Activated CD4-positive, alpha-beta T cell treated with anti-CD3 and anti-CD28 coated beads, Interleukin-2, amount 10 ng/mL, durations not matched to agents 24 days and 14 days (primary cell): ENCODE data around the gene SYCN. TPM values are rescaled to one million over a fixed set of nuclear protein-coding genes. Genes with fewer than 3 reads are reported as not detected.

Source experiments
- DNase-seq: peaks from one replicate; pipeline ENCODE4 v3.0.0; 2022
- H3K27ac Mint-ChIP-seq: one replicate; pipeline ENCODE4 v1.8.0; 2022; ENCODE audit warnings: mild to moderate bottlenecking, mixed read lengths
- H3K27me3 Mint-ChIP-seq: one replicate; pipeline ENCODE4 v1.8.0; 2022; ENCODE audit warnings: mixed read lengths
- H3K36me3 Mint-ChIP-seq: one replicate; pipeline ENCODE4 v1.8.0; 2022; ENCODE audit warnings: low read depth, mild to moderate bottlenecking, mixed read lengths
- H3K4me1 Mint-ChIP-seq: one replicate; pipeline ENCODE4 v1.8.0; 2021; ENCODE audit warnings: mixed read lengths
- H3K4me3 Mint-ChIP-seq: one replicate; pipeline ENCODE4 v1.8.0; 2022; ENCODE audit warnings: mild to moderate bottlenecking, moderate library complexity, mixed read lengths
- H3K9me3 Mint-ChIP-seq: one replicate; pipeline ENCODE4 v1.8.0; 2021; ENCODE audit warnings: mixed read lengths
- intact Hi-C: fragments of 100-400 bp; cut with micrococcal nuclease; formaldehyde crosslinking; loops from one replicate; pipeline ENCODE4 v1.15.1; 2023
- total RNA-seq: library from RNA; stranded (reverse); gene quantifications from 2 replicates; pipeline ENCODE4 v1.2.3, GENCODE V29; 2022

SYCN gene
- total RNA-seq, 1 donor from 2014 or later = not detected

GRCh38 chr19:39167461-39168257, 36.4 kb downstream of the SYCN start:
- peaks cover 2% of the 10 kb centered on the region for H3K4me1 Mint-ChIP-seq

GRCh38 chr19:39166571-39167391, 37.3 kb downstream of the SYCN start:
- H3K36me3 Mint-ChIP-seq = no peaks in the 10 kb centered on the region
- no peak overlapping the region for H3K27ac Mint-ChIP-seq
- H3K27me3 Mint-ChIP-seq = no peaks in the 10 kb centered on the region
- no peaks in the 10 kb centered on the region for H3K9me3 Mint-ChIP-seq
- H3K4me1 Mint-ChIP-seq = peaks cover 4% of the 10 kb centered on the region
- H3K4me3 Mint-ChIP-seq = no peak overlapping the region
- DNase-seq = no peak
- intact Hi-C loops = no loop called here

More at GRCh38 chr19:39167461-39168257, 36.4 kb downstream of the SYCN start:
- intact Hi-C loops = no loop called here
- Mint-ChIP-seq H3K36me3 (no peaks in the 10 kb centered on the region), H3K27ac (no peak overlapping the region), H3K27me3 (no peaks in the 10 kb centered on the region), H3K9me3 (no peaks in the 10 kb centered on the region), H3K4me3 (no peak overlapping the region)
- no peak for DNase-seq

- Mint-ChIP-seq H3K27ac (no peak overlapping the region), H3K27me3 (no peaks in the 10 kb centered on the region), H3K4me3 (no peak overlapping the region), H3K9me3 (no peaks in the 10 kb centered on the region), H3K4me1 (peaks cover 4% of the 10 kb centered on the region), H3K36me3 (no peaks in the 10 kb centered on the region)
- intact Hi-C loops = no loop called here
- DNase-seq = no peak
Measured at GRCh38 chr19:39165857-39166256, 38.2 kb downstream of the SYCN start.

GRCh38 chr19:39164289-39164688, 39.8 kb downstream of the SYCN start:
- no peaks in the 10 kb centered on the region for H3K36me3 Mint-ChIP-seq
- H3K9me3 Mint-ChIP-seq = no peaks in the 10 kb centered on the region
- peaks cover 6% of the 10 kb centered on the region for H3K4me1 Mint-ChIP-seq
- DNase-seq = no peak
- H3K4me3 Mint-ChIP-seq = no peak overlapping the region
- no peaks in the 10 kb centered on the region for H3K27me3 Mint-ChIP-seq
- intact Hi-C loops = no loop called here
- H3K27ac Mint-ChIP-seq = no peak overlapping the region

- no peaks in the 10 kb centered on the region for H3K36me3 Mint-ChIP-seq
- no peak overlapping the region for H3K4me3 Mint-ChIP-seq
- no peak for DNase-seq
- intact Hi-C loops = no loop called here
- no peaks in the 10 kb centered on the region for H3K9me3 Mint-ChIP-seq
- H3K27ac Mint-ChIP-seq = no peak overlapping the region
- peaks cover 6% of the 10 kb centered on the region for H3K4me1 Mint-ChIP-seq
- H3K27me3 Mint-ChIP-seq = no peaks in the 10 kb centered on the region
Measured at GRCh38 chr19:39163621-39164020, 40.4 kb downstream of the SYCN start.

- Mint-ChIP-seq H3K4me1 (peaks cover 7% of the 10 kb centered on the region), H3K27me3 (no peaks in the 10 kb centered on the region), H3K36me3 (no peaks in the 10 kb centered on the region), H3K4me3 (no peak overlapping the region), H3K9me3 (no peaks in the 10 kb centered on the region), H3K27ac (no peak overlapping the region)
- intact Hi-C loops = no loop called here
- no peak for DNase-seq
Measured at GRCh38 chr19:39162441-39163043, 41.5 kb downstream of the SYCN start.

GRCh38 chr19:39160889-39161672, 43.0 kb downstream of the SYCN start:
- DNase-seq = no peak
- Mint-ChIP-seq H3K4me1 (peaks cover 14% of the 10 kb centered on the region), H3K27ac (no peak overlapping the region), H3K27me3 (no peaks in the 10 kb centered on the region), H3K4me3 (no peak overlapping the region), H3K9me3 (no peaks in the 10 kb centered on the region), H3K36me3 (no peaks in the 10 kb centered on the region)
- intact Hi-C loops = no loop called here

- Mint-ChIP-seq H3K36me3 (no peaks in the 10 kb centered on the region), H3K4me3 (no peak overlapping the region), H3K27me3 (no peaks in the 10 kb centered on the region), H3K27ac (no peak overlapping the region), H3K4me1 (peaks cover 16% of the 10 kb centered on the region), H3K9me3 (no peaks in the 10 kb centered on the region)
- intact Hi-C loops = no loop called here
- DNase-seq = no peak
Measured at GRCh38 chr19:39160523-39160861, 43.6 kb downstream of the SYCN start.

GRCh38 chr19:39158646-39159260, 45.3 kb downstream of the SYCN start:
- Mint-ChIP-seq H3K9me3 (no peaks in the 10 kb centered on the region), H3K4me1 (peaks cover 22% of the 10 kb centered on the region), H3K27ac (no peak overlapping the region), H3K36me3 (no peaks in the 10 kb centered on the region), H3K4me3 (no peak overlapping the region), H3K27me3 (no peaks in the 10 kb centered on the region)
- DNase-seq = no peak
- intact Hi-C loops = no loop called here

GRCh38 chr19:39157997-39158389, 46.1 kb downstream of the SYCN start:
- Mint-ChIP-seq H3K27ac (no peak overlapping the region), H3K4me3 (no peak overlapping the region)
- DNase-seq = no peak

GRCh38 chr19:39157275-39157996, 46.6 kb downstream of the SYCN start:
- no peaks in the 10 kb centered on the region for H3K36me3 Mint-ChIP-seq
- no peaks in the 10 kb centered on the region for H3K27me3 Mint-ChIP-seq
- H3K27ac Mint-ChIP-seq = no peak overlapping the region
- intact Hi-C loops = no loop called here
- no peak overlapping the region for H3K4me3 Mint-ChIP-seq
- peaks cover 19% of the 10 kb centered on the region for H3K4me1 Mint-ChIP-seq
- DNase-seq = no peak
- H3K9me3 Mint-ChIP-seq = no peaks in the 10 kb centered on the region

More at GRCh38 chr19:39157997-39158389, 46.1 kb downstream of the SYCN start:
- intact Hi-C loops = no loop called here
- Mint-ChIP-seq H3K36me3 (no peaks in the 10 kb centered on the region), H3K9me3 (no peaks in the 10 kb centered on the region), H3K4me1 (peaks cover 22% of the 10 kb centered on the region), H3K27me3 (no peaks in the 10 kb centered on the region)

- no peaks in the 10 kb centered on the region for H3K27me3 Mint-ChIP-seq
- intact Hi-C loops = no loop called here
- no peak for DNase-seq
- H3K36me3 Mint-ChIP-seq = no peaks in the 10 kb centered on the region
- H3K9me3 Mint-ChIP-seq = no peaks in the 10 kb centered on the region
- no peak overlapping the region for H3K4me3 Mint-ChIP-seq
- H3K4me1 Mint-ChIP-seq = peaks cover 19% of the 10 kb centered on the region
- no peak overlapping the region for H3K27ac Mint-ChIP-seq
Measured at GRCh38 chr19:39156326-39157230, 47.5 kb downstream of the SYCN start.
